GM12891 (cell line): Measurements from ENCODE around the gene SLC28A1.

Experiments
- PAX5 ChIP-seq: IDR thresholded peaks from 2 replicates; pipeline ENCODE4 v1.6.1; 2011; ENCODE audit warnings: low read length, moderate library complexity, mild to moderate bottlenecking; ENCODE audit not compliant: insufficient read depth, severe bottlenecking
- POLR2A ChIP-seq: IDR thresholded peaks from 2 replicates; pipeline ENCODE4 v1.6.1; 2011; ENCODE audit warnings: low read depth, low read length, control low read depth
- POLR2AphosphoS5 ChIP-seq: IDR thresholded peaks from 2 replicates; pipeline ENCODE4 v1.6.1; 2011; ENCODE audit warnings: low read depth, low read length, control low read depth

DNA sequence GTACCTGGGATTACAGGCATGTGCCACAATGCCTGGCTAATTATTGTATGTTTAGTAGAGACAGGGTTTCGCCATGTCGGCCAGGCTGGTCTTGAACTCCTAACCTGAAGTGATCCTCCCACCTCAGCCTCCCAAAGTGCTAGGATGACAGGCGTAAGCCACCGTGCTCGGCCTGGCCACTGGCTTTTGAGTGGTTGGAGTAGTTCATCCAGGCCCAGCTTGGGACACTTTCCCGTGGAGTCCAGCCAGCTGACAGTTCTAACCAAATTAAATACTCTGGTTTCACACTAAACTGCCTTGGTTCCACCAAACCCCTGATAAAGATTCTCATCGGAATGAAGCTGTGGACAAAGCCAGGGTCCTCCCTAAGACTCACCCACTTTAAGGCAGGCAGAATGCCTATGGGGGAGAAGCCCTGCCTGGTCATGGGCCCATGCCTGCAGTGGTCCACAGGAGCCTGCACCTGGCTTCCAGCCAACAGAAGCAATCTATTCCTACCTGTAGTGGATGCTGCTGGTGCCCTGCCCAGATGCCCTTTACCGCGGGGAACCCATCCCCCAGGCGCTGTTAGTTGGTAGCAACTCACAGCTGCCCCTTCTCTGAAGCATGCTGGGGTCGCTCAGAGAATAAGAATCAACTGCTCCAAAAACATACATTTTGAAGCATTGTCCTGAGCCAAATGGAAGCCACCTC, 5.2 kb upstream of the SLC28A1 start:
- no peak for TF ChIP-seq POLR2A
- no peak for TF ChIP-seq POLR2AphosphoS5
- TF ChIP-seq PAX5 = no peak
